ENCODE measurements around the gene RFC5.

RFC5 gene

DNA sequence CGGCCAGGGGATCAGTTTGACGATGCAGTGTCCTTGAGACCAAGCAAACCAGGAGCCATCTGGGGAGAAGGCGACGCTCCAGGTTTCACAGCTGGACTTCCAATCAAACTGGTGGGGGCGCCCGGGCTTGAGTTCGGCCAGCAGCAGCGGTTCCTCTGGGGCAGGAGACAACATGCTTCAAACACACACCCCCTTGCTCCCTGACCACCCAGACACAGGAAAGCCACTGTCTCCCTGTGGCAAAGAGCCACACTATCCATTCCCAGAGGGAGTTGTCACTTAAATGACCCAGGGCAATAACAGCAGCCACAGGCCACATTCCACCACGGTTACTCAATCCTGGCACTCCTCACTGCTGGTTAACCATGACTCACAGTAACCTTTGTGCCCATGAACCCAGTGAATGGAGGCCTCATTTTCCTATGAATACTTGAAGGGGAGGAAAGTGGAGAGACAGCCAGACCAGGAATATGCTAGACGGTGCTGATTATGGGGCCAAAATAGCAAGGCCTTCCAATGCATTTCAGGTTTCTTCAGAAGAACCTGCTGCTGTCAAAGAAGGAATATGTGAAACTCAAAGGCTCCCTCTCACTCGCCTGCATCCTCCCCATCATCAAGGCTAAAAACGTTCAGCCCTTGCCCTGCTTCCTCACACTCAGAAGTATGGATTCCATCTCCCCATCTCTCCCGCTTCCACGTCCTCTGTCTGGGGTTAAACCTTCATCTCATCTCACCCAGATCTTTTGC is 36.0 kb downstream of the RFC5 start (continued):
- TF ChIP-seq, protein P1, sequence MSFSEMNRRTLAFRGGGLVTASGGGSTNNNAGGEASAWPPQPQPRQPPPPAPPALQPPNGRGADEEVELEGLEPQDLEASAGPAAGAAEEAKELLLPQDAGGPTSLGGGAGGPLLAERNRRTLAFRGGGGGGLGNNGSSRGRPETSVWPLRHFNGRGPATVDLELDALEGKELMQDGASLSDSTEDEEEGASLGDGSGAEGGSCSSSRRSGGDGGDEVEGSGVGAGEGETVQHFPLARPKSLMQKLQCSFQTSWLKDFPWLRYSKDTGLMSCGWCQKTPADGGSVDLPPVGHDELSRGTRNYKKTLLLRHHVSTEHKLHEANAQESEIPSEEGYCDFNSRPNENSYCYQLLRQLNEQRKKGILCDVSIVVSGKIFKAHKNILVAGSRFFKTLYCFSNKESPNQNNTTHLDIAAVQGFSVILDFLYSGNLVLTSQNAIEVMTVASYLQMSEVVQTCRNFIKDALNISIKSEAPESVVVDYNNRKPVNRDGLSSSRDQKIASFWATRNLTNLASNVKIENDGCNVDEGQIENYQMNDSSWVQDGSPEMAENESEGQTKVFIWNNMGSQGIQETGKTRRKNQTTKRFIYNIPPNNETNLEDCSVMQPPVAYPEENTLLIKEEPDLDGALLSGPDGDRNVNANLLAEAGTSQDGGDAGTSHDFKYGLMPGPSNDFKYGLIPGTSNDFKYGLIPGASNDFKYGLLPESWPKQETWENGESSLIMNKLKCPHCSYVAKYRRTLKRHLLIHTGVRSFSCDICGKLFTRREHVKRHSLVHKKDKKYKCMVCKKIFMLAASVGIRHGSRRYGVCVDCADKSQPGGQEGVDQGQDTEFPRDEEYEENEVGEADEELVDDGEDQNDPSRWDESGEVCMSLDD (tag by site-specific recombination; IDR thresholded peaks at IDR 0.05) = no peak
- TF ChIP-seq ZNF560 (tag by site-specific recombination; IDR thresholded peaks at IDR 0.05; ENCODE audit: borderline replicate concordance) (no peak), ZNF184 (tag by site-specific recombination; IDR thresholded peaks at IDR 0.05) (0 out of 2 replicates have a peak, but pooled peaks have one; percentile 36), MYNN (tag by site-specific recombination; IDR thresholded peaks at IDR 0.05; ENCODE audit: borderline replicate concordance) (no peak), ZNF16 (tag by site-specific recombination; IDR thresholded peaks at IDR 0.05; ENCODE audit: low read depth) (no peak), SCRT1 (tag by site-specific recombination; IDR thresholded peaks at IDR 0.05; ENCODE audit: borderline replicate concordance) (no peak), ZNF169 (tag by site-specific recombination; IDR thresholded peaks at IDR 0.05) (no peak), ZNF76 (tag by site-specific recombination; IDR thresholded peaks at IDR 0.05; ENCODE audit: borderline replicate concordance, low read depth) (no peak), TCF7L2 (IDR thresholded peaks at IDR 0.05; ENCODE audit: borderline replicate concordance, low read depth, low read length) (no peak), ZNF426 (tag by site-specific recombination; IDR thresholded peaks at IDR 0.05) (no peak), ZXDB (tag by site-specific recombination; IDR thresholded peaks at IDR 0.05) (0 out of 2 replicates have a peak, but pooled peaks have one; percentile 34), ZNF707 (tag by site-specific recombination; IDR thresholded peaks at IDR 0.05) (no peak), ZNF670 (tag by site-specific recombination; IDR thresholded peaks at IDR 0.05; ENCODE audit: low read depth) (no peak), ZIC2 (tag by site-specific recombination; IDR thresholded peaks at IDR 0.05) (peak; percentile 17; the same call in 1 of the 2 replicates), ZNF394 (tag by site-specific recombination; IDR thresholded peaks at IDR 0.05; ENCODE audit: borderline replicate concordance) (no peak), ZNF335 (tag by site-specific recombination; conservative IDR thresholded peaks at IDR 0.05) (no peak), EGR2 (tag by site-specific recombination; IDR thresholded peaks at IDR 0.05; ENCODE audit: low read depth) (no peak), ZFP69B (tag by site-specific recombination; IDR thresholded peaks at IDR 0.05) (no peak), ZNF423 (tag by site-specific recombination; IDR thresholded peaks at IDR 0.05) (no peak)
- TF ChIP-seq, protein P2, sequence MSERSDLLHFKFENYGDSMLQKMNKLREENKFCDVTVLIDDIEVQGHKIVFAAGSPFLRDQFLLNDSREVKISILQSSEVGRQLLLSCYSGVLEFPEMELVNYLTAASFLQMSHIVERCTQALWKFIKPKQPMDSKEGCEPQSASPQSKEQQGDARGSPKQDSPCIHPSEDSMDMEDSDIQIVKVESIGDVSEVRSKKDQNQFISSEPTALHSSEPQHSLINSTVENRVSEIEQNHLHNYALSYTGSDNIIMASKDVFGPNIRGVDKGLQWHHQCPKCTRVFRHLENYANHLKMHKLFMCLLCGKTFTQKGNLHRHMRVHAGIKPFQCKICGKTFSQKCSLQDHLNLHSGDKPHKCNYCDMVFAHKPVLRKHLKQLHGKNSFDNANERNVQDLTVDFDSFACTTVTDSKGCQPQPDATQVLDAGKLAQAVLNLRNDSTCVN (tag by site-specific recombination; optimal IDR thresholded peaks at IDR 0.05) = no peak
- TF ChIP-seq, protein P3, sequence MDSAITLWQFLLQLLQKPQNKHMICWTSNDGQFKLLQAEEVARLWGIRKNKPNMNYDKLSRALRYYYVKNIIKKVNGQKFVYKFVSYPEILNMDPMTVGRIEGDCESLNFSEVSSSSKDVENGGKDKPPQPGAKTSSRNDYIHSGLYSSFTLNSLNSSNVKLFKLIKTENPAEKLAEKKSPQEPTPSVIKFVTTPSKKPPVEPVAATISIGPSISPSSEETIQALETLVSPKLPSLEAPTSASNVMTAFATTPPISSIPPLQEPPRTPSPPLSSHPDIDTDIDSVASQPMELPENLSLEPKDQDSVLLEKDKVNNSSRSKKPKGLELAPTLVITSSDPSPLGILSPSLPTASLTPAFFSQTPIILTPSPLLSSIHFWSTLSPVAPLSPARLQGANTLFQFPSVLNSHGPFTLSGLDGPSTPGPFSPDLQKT (IDR thresholded peaks at IDR 0.05; ENCODE audit: borderline replicate concordance, low read depth, low read length) = no peak
- TF ChIP-seq, protein P4, sequence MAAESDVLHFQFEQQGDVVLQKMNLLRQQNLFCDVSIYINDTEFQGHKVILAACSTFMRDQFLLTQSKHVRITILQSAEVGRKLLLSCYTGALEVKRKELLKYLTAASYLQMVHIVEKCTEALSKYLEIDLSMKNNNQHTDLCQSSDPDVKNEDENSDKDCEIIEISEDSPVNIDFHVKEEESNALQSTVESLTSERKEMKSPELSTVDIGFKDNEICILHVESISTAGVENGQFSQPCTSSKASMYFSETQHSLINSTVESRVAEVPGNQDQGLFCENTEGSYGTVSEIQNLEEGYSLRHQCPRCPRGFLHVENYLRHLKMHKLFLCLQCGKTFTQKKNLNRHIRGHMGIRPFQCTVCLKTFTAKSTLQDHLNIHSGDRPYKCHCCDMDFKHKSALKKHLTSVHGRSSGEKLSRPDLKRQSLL (tag by site-specific recombination; IDR thresholded peaks at IDR 0.05) = no peak
- TF ChIP-seq, protein P5, sequence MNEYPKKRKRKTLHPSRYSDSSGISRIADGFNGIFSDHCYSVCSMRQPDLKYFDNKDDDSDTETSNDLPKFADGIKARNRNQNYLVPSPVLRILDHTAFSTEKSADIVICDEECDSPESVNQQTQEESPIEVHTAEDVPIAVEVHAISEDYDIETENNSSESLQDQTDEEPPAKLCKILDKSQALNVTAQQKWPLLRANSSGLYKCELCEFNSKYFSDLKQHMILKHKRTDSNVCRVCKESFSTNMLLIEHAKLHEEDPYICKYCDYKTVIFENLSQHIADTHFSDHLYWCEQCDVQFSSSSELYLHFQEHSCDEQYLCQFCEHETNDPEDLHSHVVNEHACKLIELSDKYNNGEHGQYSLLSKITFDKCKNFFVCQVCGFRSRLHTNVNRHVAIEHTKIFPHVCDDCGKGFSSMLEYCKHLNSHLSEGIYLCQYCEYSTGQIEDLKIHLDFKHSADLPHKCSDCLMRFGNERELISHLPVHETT (tag by site-specific recombination; IDR thresholded peaks at IDR 0.05) = peak; percentile 67; the same call in 1 of the 2 replicates
- TF ChIP-seq, protein P6, sequence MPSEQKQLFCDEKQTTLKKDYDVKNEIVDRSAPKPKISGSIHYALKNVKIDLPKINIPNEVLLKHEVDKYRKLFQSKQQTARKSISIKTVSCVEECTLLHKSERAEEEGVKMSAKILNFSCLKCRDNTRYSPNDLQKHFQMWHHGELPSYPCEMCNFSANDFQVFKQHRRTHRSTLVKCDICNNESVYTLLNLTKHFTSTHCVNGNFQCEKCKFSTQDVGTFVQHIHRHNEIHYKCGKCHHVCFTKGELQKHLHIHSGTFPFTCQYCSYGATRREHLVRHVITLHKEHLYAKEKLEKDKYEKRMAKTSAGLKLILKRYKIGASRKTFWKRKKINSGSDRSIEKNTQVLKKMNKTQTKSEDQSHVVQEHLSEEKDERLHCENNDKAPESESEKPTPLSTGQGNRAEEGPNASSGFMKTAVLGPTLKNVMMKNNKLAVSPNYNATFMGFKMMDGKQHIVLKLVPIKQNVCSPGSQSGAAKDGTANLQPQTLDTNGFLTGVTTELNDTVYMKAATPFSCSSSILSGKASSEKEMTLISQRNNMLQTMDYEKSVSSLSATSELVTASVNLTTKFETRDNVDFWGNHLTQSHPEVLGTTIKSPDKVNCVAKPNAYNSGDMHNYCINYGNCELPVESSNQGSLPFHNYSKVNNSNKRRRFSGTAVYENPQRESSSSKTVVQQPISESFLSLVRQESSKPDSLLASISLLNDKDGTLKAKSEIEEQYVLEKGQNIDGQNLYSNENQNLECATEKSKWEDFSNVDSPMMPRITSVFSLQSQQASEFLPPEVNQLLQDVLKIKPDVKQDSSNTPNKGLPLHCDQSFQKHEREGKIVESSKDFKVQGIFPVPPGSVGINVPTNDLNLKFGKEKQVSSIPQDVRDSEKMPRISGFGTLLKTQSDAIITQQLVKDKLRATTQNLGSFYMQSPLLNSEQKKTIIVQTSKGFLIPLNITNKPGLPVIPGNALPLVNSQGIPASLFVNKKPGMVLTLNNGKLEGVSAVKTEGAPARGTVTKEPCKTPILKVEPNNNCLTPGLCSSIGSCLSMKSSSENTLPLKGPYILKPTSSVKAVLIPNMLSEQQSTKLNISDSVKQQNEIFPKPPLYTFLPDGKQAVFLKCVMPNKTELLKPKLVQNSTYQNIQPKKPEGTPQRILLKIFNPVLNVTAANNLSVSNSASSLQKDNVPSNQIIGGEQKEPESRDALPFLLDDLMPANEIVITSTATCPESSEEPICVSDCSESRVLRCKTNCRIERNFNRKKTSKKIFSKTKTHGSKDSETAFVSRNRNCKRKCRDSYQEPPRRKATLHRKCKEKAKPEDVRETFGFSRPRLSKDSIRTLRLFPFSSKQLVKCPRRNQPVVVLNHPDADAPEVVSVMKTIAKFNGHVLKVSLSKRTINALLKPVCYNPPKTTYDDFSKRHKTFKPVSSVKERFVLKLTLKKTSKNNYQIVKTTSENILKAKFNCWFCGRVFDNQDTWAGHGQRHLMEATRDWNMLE (tag by site-specific recombination; conservative IDR thresholded peaks at IDR 0.05; ENCODE audit: low read depth) = no peak
- TF ChIP-seq, protein P7, sequence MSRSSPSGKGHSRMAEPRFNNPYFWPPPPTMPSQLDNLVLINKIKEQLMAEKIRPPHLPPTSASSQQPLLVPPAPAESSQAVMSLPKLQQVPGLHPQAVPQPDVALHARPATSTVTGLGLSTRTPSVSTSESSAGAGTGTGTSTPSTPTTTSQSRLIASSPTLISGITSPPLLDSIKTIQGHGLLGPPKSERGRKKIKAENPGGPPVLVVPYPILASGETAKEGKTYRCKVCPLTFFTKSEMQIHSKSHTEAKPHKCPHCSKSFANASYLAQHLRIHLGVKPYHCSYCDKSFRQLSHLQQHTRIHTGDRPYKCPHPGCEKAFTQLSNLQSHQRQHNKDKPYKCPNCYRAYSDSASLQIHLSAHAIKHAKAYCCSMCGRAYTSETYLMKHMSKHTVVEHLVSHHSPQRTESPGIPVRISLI (tag by site-specific recombination; IDR thresholded peaks at IDR 0.05) = no peak
